Gastroesophageal sphincter (tissue), 4 donors: ENCODE results near the gene SPTB. TPM values are rescaled to one million over a fixed set of nuclear protein-coding genes. Genes with fewer than 3 reads are reported as not detected.

Experiments used
- ATAC-seq: fragments of 150-250 bp; one replicate; pipeline ENCODE4 v1.9.1; 2016; ENCODE audit warnings: mild to moderate bottlenecking, moderate library complexity
- H3K27ac ChIP-seq, 4 donors: fragments of 200-600 bp; sonication (generic) in 3 of 4; 1 replicate in 3 of 4; 2 replicates in 1 of 4; pipeline ENCODE4 v1.5.1; 2016 to 2019
- H3K27me3 ChIP-seq: fragments of 200-600 bp; sonication (generic); one replicate; pipeline ENCODE4 v1.5.1; 2019
- H3K36me3 ChIP-seq, 2 donors: fragments of 200-600 bp; sonication (generic); one replicate each; pipeline ENCODE4 v1.5.1; 2019; ENCODE audit warnings: control low read depth in 1 of 2
- H3K4me1 ChIP-seq, 3 donors: fragments of 200-600 bp; sonication (generic); 1 replicate in 2 of 3; 2 replicates in 1 of 3; pipeline ENCODE4 v1.5.1; 2016 to 2019; ENCODE audit warnings: control low read depth in 2 of 3
- H3K4me3 ChIP-seq, 2 donors: fragments of 200-600 bp; sonication (generic); one replicate each; pipeline ENCODE4 v1.5.1; 2019; ENCODE audit warnings: mild to moderate bottlenecking in 1 of 2, moderate library complexity in 1 of 2
- H3K9me3 ChIP-seq, 3 donors: fragments of 200-600 bp; sonication (generic); one replicate each; pipeline ENCODE4 v1.5.1; 2017 to 2019; ENCODE audit warnings: control low read depth in 2 of 3
- CTCF ChIP-seq, 4 experiments: fragments of 200-600 bp in 2 of 4; fragments of 450-650 bp in 2 of 4; sonication (generic) in 1 of 4; IDR thresholded peaks; one replicate each; pipeline ENCODE4 v1.5.1; 2017 to 2019; ENCODE audit warnings: antibody characterized with exemption in 4 of 4, mild to moderate bottlenecking in 2 of 4, moderate library complexity in 2 of 4
- EP300 ChIP-seq: sonication (generic); formaldehyde crosslinking; IDR thresholded peaks from one replicate; pipeline ENCODE4 v1.6.1; 2017; ENCODE audit warnings: antibody characterized with exemption, mild to moderate bottlenecking
- POLR2A ChIP-seq, 2 donors: fragments of 450-650 bp; IDR thresholded peaks; one replicate each; pipeline ENCODE4 v1.6.1; 2017; ENCODE audit warnings: antibody characterized with exemption in 2 of 2, mild to moderate bottlenecking in 2 of 2, moderate library complexity in 1 of 2
- POLR2AphosphoS5 ChIP-seq: sonication (generic); formaldehyde crosslinking; IDR thresholded peaks from one replicate; pipeline ENCODE4 v1.6.1; 2017; ENCODE audit warnings: antibody characterized with exemption
- WGBS, 2 donors: methylation state at CpG; one replicate each; pipeline ENCODE4 v1.1.5; 2018; ENCODE audit warnings: low coverage in 1 of 2; 5-methylcytosine and 5-hydroxymethylcytosine counted together
- total RNA-seq, 4 donors: library from RNA; depleted of rRNA; stranded (reverse); fragments of >200 nt; gene quantifications; one replicate each; pipeline ENCODE4 v1.1.0, GENCODE V29; 2016

The SPTB gene
- total RNA-seq, 4 donors from 2014 or later, result 0.62 to 3.1 (median 1.0) TPM

- H3K27ac ChIP-seq, result no peak overlapping the region
- no peak overlapping the region for H3K4me3 ChIP-seq
- no peaks in the 10 kb centered on the region for H3K36me3 ChIP-seq
- H3K4me1 ChIP-seq, result peaks cover 0 to 13% (median 0%) of the 10 kb centered on the region in 3 donors
- H3K9me3 ChIP-seq, result no peaks in the 10 kb centered on the region
- no peak for ATAC-seq
- 93 to 94% methylated on average over 3 to 6 of the region's 25 CpGs for WGBS, 2 donors
- TF ChIP-seq POLR2A (IDR thresholded peaks at IDR 0.05) (no peak), CTCF (IDR thresholded peaks at IDR 0.05) (no peak), EP300 (no peak), POLR2AphosphoS5 (no peak)
- H3K27me3 ChIP-seq, result no peaks in the 10 kb centered on the region
Observed at GRCh38 chr14:64775081-64775777, 104.5 kb downstream of the SPTB start.

GRCh38 chr14:64774272-64774671, 105.4 kb downstream of the SPTB start:
- no peaks in the 10 kb centered on the region for H3K9me3 ChIP-seq
- no peaks in the 10 kb centered on the region for H3K27me3 ChIP-seq
- TF ChIP-seq EP300 (no peak), POLR2AphosphoS5 (no peak), POLR2A (IDR thresholded peaks at IDR 0.05) (no peak), CTCF (IDR thresholded peaks at IDR 0.05) (no peak)
- WGBS, 2 donors, result 91 to 100% methylated on average over 1 to 11 of the region's 16 CpGs
- no peak for ATAC-seq
- H3K36me3 ChIP-seq, result no peaks in the 10 kb centered on the region
- no peak overlapping the region for H3K27ac ChIP-seq
- H3K4me1 ChIP-seq, result peaks cover 0 to 13% (median 0%) of the 10 kb centered on the region in 3 donors
- no peak overlapping the region for H3K4me3 ChIP-seq

- no peaks in the 10 kb centered on the region for H3K36me3 ChIP-seq
- no peaks in the 10 kb centered on the region for H3K27me3 ChIP-seq
- WGBS, 2 donors, result no CpG with 5 or more reads among the region's 3 CpGs
- TF ChIP-seq EP300 (no peak), CTCF (IDR thresholded peaks at IDR 0.05) (no peak), POLR2AphosphoS5 (no peak), POLR2A (IDR thresholded peaks at IDR 0.05) (no peak)
- H3K9me3 ChIP-seq, result no peaks in the 10 kb centered on the region
- no peak overlapping the region for H3K4me3 ChIP-seq
- H3K27ac ChIP-seq, result no peak overlapping the region
- no peak for ATAC-seq
- H3K4me1 ChIP-seq, result peaks cover 0 to 13% (median 0%) of the 10 kb centered on the region in 3 donors
Observed at GRCh38 chr14:64773577-64773976, 106.1 kb downstream of the SPTB start.

- Histone ChIP-seq H3K36me3 (no peaks in the 10 kb centered on the region), H3K27ac (no peak overlapping the region), H3K9me3 (no peaks in the 10 kb centered on the region), H3K4me3 (no peak overlapping the region), H3K27me3 (no peaks in the 10 kb centered on the region), H3K4me1 (peaks cover 0 to 8% (median 0%) of the 10 kb centered on the region in 3 donors)
- ATAC-seq, result no peak
- no peak for TF ChIP-seq POLR2AphosphoS5
- TF ChIP-seq EP300, result no peak
- TF ChIP-seq POLR2A (IDR thresholded peaks at IDR 0.05), result no peak
- no peak for TF ChIP-seq CTCF (IDR thresholded peaks at IDR 0.05)
- 88 to 100% methylated on average over 6 to 12 of the region's 18 CpGs for WGBS, 2 donors
Observed at GRCh38 chr14:64773046-64773445, 106.7 kb downstream of the SPTB start.

GRCh38 chr14:64772397-64772950, 107.2 kb downstream of the SPTB start:
- no peaks in the 10 kb centered on the region for H3K36me3 ChIP-seq
- ATAC-seq, result no peak
- no peak overlapping the region for H3K27ac ChIP-seq
- peaks cover 0 to 2% (median 0%) of the 10 kb centered on the region in 3 donors for H3K4me1 ChIP-seq
- 100% methylated on average over 1 of the region's 36 CpGs; no CpG with 5 or more reads in 1 of the 2 donors for WGBS, 2 donors
- H3K9me3 ChIP-seq, result no peaks in the 10 kb centered on the region
- H3K27me3 ChIP-seq, result no peaks in the 10 kb centered on the region
- no peak overlapping the region for H3K4me3 ChIP-seq
- no peak for TF ChIP-seq POLR2A (IDR thresholded peaks at IDR 0.05)
- no peak for TF ChIP-seq EP300
- no peak for TF ChIP-seq POLR2AphosphoS5
- no peak for TF ChIP-seq CTCF (IDR thresholded peaks at IDR 0.05)
